ENCODE data around the gene ALCAM. TPM values are rescaled to one million over a fixed set of nuclear protein-coding genes. Genes with fewer than 3 reads are reported as not detected.

The ALCAM gene
- total RNA-seq, 2 donors from 2014 or later: 32.2 to 91.2 TPM

DNA sequence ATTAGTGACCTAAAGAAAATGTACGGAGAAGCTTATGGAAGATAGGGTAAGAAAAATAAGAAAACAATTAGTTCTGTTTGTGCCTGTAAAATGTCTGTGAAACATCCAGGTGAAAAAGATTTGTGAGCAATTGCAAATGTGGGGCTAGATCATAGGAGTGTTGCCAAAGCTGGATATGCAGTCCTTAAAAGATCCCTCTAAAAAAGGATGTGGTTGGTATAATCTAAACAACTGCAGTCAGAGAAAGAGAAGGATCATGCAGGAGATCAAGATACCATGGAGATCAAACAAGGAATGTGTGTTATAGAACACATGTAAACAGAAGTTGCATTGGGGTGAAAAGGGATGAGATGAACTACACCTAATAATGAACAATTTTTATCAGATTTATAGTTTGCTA, 116.8 kb downstream of the ALCAM start:
- intact Hi-C loops (cut with DNase I): no loop called here
- no peaks in the 10 kb centered on the region for H3K36me3 ChIP-seq
- H3K4me3 ChIP-seq: no peak overlapping the region
- H3K4me1 ChIP-seq (replicated peaks): no peaks in the 10 kb centered on the region
- H3K27ac ChIP-seq: no peak overlapping the region
- no peak for TF ChIP-seq POLR2AphosphoS5 (IDR thresholded peaks at IDR 0.05)
- TF ChIP-seq, protein P1, sequence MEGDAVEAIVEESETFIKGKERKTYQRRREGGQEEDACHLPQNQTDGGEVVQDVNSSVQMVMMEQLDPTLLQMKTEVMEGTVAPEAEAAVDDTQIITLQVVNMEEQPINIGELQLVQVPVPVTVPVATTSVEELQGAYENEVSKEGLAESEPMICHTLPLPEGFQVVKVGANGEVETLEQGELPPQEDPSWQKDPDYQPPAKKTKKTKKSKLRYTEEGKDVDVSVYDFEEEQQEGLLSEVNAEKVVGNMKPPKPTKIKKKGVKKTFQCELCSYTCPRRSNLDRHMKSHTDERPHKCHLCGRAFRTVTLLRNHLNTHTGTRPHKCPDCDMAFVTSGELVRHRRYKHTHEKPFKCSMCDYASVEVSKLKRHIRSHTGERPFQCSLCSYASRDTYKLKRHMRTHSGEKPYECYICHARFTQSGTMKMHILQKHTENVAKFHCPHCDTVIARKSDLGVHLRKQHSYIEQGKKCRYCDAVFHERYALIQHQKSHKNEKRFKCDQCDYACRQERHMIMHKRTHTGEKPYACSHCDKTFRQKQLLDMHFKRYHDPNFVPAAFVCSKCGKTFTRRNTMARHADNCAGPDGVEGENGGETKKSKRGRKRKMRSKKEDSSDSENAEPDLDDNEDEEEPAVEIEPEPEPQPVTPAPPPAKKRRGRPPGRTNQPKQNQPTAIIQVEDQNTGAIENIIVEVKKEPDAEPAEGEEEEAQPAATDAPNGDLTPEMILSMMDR (IDR thresholded peaks at IDR 0.05): no peak
- TF ChIP-seq POLR2A (IDR thresholded peaks at IDR 0.05): no peak
- H3K9me3 ChIP-seq: no peaks in the 10 kb centered on the region
- no peak for DNase-seq (ENCODE audit: low spot score)
- H3K27me3 ChIP-seq (replicated peaks; ENCODE audit: insufficient read depth): no peaks in the 10 kb centered on the region
- WGBS: 100% methylated on average over 1 of the region's 1 CpG

DNA sequence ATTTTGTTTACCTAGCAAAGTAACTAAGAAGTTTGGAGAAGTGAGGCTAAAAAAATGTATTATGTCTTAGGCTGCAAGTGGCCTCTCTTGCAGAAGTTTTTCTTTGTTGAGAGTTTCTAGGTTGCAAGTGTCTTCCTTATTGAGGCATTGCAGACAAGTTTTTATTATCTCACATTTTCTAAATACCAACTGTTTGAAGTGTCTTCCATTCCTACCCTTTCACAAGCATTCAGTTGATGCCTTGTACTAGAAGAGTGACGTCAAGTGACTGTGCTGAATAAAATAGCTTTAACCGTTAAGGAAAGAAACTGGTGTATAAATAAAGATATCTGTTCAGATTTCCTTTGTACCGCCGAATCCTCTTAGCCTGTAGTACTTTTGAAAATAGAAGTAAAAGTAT, 123.3 kb downstream of the ALCAM start:
- H3K9me3 ChIP-seq: no peaks in the 10 kb centered on the region
- DNase-seq (ENCODE audit: low spot score): no peak
- 86% methylated on average over 4 of the region's 4 CpGs for WGBS
- H3K4me1 ChIP-seq (replicated peaks): no peaks in the 10 kb centered on the region
- H3K36me3 ChIP-seq: no peaks in the 10 kb centered on the region
- no peak overlapping the region for H3K27ac ChIP-seq
- no peaks in the 10 kb centered on the region for H3K27me3 ChIP-seq (replicated peaks; ENCODE audit: insufficient read depth)
- TF ChIP-seq POLR2A (IDR thresholded peaks at IDR 0.05) (no peak), POLR2AphosphoS5 (IDR thresholded peaks at IDR 0.05) (no peak)
- TF ChIP-seq, protein P1 (IDR thresholded peaks at IDR 0.05): no peak
- no peak overlapping the region for H3K4me3 ChIP-seq
- intact Hi-C loops (cut with DNase I): no loop called here

DNA sequence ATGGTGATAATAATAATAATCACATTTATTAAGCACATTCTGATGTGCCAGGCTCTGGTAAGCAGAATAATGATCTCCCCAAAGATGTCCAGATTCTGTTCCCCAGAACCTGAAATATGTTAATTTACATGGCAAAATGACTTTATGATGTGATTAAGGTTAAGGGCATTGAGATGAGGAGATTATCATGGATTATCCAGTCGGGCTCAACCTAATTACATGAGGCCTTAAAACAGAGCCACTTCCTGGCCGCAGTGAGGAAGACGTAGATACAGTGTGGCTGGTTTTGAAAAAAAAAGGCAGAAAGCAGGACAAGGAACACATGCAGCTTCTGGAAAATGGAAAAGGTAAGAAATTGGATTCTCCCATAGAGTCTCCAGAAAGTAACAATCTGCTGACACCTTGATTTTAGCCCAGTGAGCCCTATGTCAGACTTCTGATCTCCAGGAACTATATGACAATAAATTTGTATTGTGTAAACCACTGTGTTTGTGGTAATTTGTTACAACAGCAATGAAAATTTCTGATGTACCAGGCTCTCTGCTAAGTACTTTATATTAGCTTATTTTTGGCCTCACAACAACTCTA, 126.7 kb downstream of the ALCAM start:
- intact Hi-C loops (cut with DNase I): no loop called here
- H3K9me3 ChIP-seq: no peaks in the 10 kb centered on the region
- H3K4me3 ChIP-seq: no peak overlapping the region
- TF ChIP-seq POLR2AphosphoS5 (IDR thresholded peaks at IDR 0.05): no peak
- H3K27me3 ChIP-seq (replicated peaks; ENCODE audit: insufficient read depth): no peaks in the 10 kb centered on the region
- WGBS: 90% methylated on average over 3 of the region's 3 CpGs
- no peaks in the 10 kb centered on the region for H3K36me3 ChIP-seq
- DNase-seq (ENCODE audit: low spot score): no peak
- H3K4me1 ChIP-seq (replicated peaks): no peaks in the 10 kb centered on the region
- no peak overlapping the region for H3K27ac ChIP-seq

DNA sequence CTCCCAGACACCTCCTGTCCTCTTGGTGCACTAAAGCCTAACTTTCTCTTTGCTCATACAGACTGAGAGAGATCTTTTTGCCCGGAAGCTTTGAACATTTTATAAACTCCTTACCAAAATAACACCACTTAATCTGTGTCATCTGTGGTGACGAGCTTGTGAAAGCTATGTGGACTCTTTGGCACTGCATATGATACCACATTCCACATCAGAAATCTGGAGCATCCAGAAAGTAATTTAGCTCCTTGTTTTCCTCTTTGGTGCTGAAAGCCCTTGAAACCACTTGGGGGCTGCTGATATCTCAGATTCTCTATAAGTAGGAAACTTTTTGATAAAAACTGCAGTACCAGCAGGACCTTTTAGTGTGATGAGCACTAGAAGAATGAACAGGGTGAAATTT, 128.3 kb downstream of the ALCAM start:
- H3K9me3 ChIP-seq: no peaks in the 10 kb centered on the region
- H3K4me1 ChIP-seq (replicated peaks): no peaks in the 10 kb centered on the region
- no peaks in the 10 kb centered on the region for H3K36me3 ChIP-seq
- H3K27ac ChIP-seq: no peak overlapping the region
- 69% methylated on average over 2 of the region's 2 CpGs for WGBS
- TF ChIP-seq POLR2A (IDR thresholded peaks at IDR 0.05) (no peak), POLR2AphosphoS5 (IDR thresholded peaks at IDR 0.05) (no peak)
- TF ChIP-seq, protein P1 (IDR thresholded peaks at IDR 0.05): no peak
- intact Hi-C loops (cut with DNase I): no loop called here
- H3K27me3 ChIP-seq (replicated peaks; ENCODE audit: insufficient read depth): no peaks in the 10 kb centered on the region
- H3K4me3 ChIP-seq: no peak overlapping the region
- no peak for DNase-seq (ENCODE audit: low spot score)

DNA sequence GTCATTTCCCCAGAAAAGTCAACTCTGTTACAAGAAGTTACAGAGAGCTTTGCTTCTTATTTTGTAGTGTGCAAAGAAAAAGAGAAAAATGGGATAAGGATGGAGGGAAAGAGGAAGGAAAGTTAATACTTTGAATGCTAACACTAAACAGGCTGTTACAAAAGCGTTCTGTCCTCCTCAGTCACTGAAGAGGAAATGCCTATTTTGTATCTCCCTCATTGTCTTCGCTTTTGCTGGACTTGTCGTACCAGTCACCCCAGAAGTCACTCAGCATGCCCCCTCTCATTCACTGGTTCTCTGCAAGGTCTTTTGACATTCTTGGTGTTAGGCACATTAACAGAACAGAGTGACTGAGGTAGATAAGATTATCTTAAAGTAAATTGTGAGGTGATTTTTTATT, 129.6 kb downstream of the ALCAM start:
- DNase-seq (ENCODE audit: low spot score): no peak
- Histone ChIP-seq H3K27me3 (replicated peaks; ENCODE audit: insufficient read depth) (no peaks in the 10 kb centered on the region), H3K4me1 (replicated peaks) (no peaks in the 10 kb centered on the region), H3K27ac (no peak overlapping the region), H3K36me3 (no peaks in the 10 kb centered on the region), H3K4me3 (no peak overlapping the region), H3K9me3 (no peaks in the 10 kb centered on the region)
- 76% methylated on average over 3 of the region's 3 CpGs for WGBS
- intact Hi-C loops (cut with DNase I): no loop called here
- TF ChIP-seq POLR2AphosphoS5 (IDR thresholded peaks at IDR 0.05): no peak
- TF ChIP-seq POLR2A (IDR thresholded peaks at IDR 0.05): no peak
- TF ChIP-seq, protein P1 (IDR thresholded peaks at IDR 0.05): no peak
